WERI-Rb-1 (cell line): Measurements from ENCODE around the gene NXPH3.
"Not testable (repeated sequence)": the region's sequence is repeated elsewhere in the genome, so short reads cannot be mapped to it uniquely, and the experiment has no call there.

ENCODE experiments used
- DNase-seq: peaks from one replicate; pipeline ENCODE4 v3.0.0-alpha.2; 2020
- H3K27ac ChIP-seq: fragments of 250-450 bp; sonication (Bioruptor Pico); 2 replicates; pipeline ENCODE4 v1.5.1; 2020; ENCODE audit warnings: mild to moderate bottlenecking, moderate library complexity
- H3K27me3 ChIP-seq: fragments of 250-450 bp; sonication (Bioruptor Pico); 2 replicates; pipeline ENCODE4 v1.5.1; 2021; ENCODE audit warnings: mild to moderate bottlenecking, low read depth, moderate library complexity; ENCODE audit not compliant: insufficient read depth, severe bottlenecking
- H3K36me3 ChIP-seq: fragments of 250-450 bp; sonication (Bioruptor Pico); 2 replicates; pipeline ENCODE4 v1.5.1; 2020; ENCODE audit warnings: mild to moderate bottlenecking, moderate library complexity
- H3K4me3 ChIP-seq: 2 replicates; pipeline ENCODE4 v1.5.1; 2011; ENCODE audit warnings: low read depth, mild to moderate bottlenecking, control low read depth, low read length
- H3K9me3 ChIP-seq: fragments of 250-450 bp; sonication (Bioruptor Pico); 2 replicates; pipeline ENCODE4 v1.5.1; 2021; ENCODE audit warnings: mild to moderate bottlenecking, moderate library complexity; ENCODE audit not compliant: severe bottlenecking
- CTCF ChIP-seq: IDR thresholded peaks from 2 replicates; pipeline ENCODE4 v1.5.1; 2011; ENCODE audit warnings: low read depth, mild to moderate bottlenecking, control low read depth, inconsistent platforms, low read length

Gene NXPH3

GRCh38 chr17:49567871-49568694, 7.6 kb upstream of the NXPH3 start:
- peak; percentile 92 for DNase-seq
- Histone ChIP-seq H3K4me3 (no peak overlapping the region), H3K9me3 (no peaks in the 10 kb centered on the region), H3K27ac (no peak overlapping the region), H3K27me3 (peaks cover 3% of the 10 kb centered on the region), H3K36me3 (no peaks in the 10 kb centered on the region)
- peak; percentile 95 for TF ChIP-seq CTCF

GRCh38 chr17:49568695-49569047, 7.0 kb upstream of the NXPH3 start:
- DNase-seq, H3K4me3 ChIP-seq, H3K27ac ChIP-seq: not testable (repeated sequence)

GRCh38 chr17:49570540-49571242, 5.0 kb upstream of the NXPH3 start:
- peak overlapping the region; percentile 75 for H3K27ac ChIP-seq
- TF ChIP-seq CTCF: no peak
- H3K9me3 ChIP-seq: no peaks in the 10 kb centered on the region
- H3K4me3 ChIP-seq: peak overlapping the region; percentile 63
- no peak for DNase-seq
- H3K27me3 ChIP-seq: peaks cover 3% of the 10 kb centered on the region
- H3K36me3 ChIP-seq: no peaks in the 10 kb centered on the region

More at GRCh38 chr17:49568695-49569047, 7.0 kb upstream of the NXPH3 start:
- H3K36me3 ChIP-seq, H3K9me3 ChIP-seq, H3K27me3 ChIP-seq: not testable (repeated sequence)

- Histone ChIP-seq H3K9me3 (no peaks in the 10 kb centered on the region), H3K36me3 (no peaks in the 10 kb centered on the region), H3K4me3 (no peak overlapping the region), H3K27me3 (peaks cover 3% of the 10 kb centered on the region), H3K27ac (no peak overlapping the region)
- no peak for DNase-seq
- TF ChIP-seq CTCF: no peak
These were observed 4.4 kb upstream of the NXPH3 start for GRCh38 chr17:49571283-49571682.

DNA sequence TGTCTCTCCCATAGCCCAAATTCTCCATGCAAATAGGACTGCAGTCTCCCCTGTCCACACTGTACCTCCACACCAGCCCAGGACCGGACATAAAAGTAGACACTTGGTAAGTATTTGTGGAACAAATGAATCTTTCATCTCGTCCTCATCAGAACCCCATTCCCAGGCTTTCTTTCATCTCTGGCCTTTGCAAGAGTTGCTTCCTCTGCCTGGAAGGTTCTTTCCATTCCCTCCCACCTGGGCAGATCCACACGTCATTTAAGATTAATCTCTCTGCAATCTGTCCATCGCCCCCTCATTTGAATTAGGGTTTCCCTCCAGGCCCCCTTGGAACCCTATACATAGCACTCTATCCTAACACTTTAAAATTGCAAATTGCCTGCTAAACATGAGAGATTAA, 3.9 kb upstream of the NXPH3 start:
- no peak overlapping the region for H3K27ac ChIP-seq
- no peaks in the 10 kb centered on the region for H3K36me3 ChIP-seq
- peaks cover 3% of the 10 kb centered on the region for H3K27me3 ChIP-seq
- no peak overlapping the region for H3K4me3 ChIP-seq
- DNase-seq: no peak
- H3K9me3 ChIP-seq: no peaks in the 10 kb centered on the region
- TF ChIP-seq CTCF: no peak

DNA sequence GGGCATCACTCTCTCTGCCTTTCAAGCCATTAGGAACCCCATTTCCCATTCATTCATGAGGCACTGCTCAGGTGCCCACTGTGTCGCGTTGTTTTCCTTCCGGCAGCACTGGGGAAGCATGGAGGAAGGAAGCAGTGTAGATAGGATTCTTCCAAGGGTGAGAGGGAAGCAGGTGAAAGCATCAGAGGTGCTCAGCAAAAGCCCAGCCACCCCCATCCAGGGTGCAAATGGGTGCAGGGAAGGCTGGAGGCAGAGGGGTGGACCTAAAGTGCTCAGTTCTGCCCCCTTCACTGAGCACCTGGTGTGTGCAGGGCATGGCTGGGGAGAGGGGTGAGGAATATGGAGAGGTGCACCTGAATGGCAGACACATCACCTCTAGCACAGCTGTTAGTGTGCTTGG, 3.4 kb upstream of the NXPH3 start:
- no peak for DNase-seq
- H3K36me3 ChIP-seq: no peaks in the 10 kb centered on the region
- no peak for TF ChIP-seq CTCF
- no peak overlapping the region for H3K27ac ChIP-seq
- H3K4me3 ChIP-seq: no peak overlapping the region
- H3K27me3 ChIP-seq: peaks cover 6% of the 10 kb centered on the region
- no peaks in the 10 kb centered on the region for H3K9me3 ChIP-seq
